Endothelial cell of umbilical vein (primary cell): ENCODE measurements around the gene KSR1. TPM values are rescaled to one million over a fixed set of nuclear protein-coding genes. Genes with fewer than 3 reads are reported as not detected.

Source experiments
- BruUV-seq: library from RNA; stranded (reverse); fragments of 400-500 nt; replicated peaks from 2 replicates; lab custom pipeline; 2021; lab: Mats Ljungman, UMichigan
- CTCF ChIA-PET: fragments of 300-600, 350-600 bp; sonication (Branson Sonifier 250); formaldehyde crosslinking; loops from one replicate; lab custom pipeline; 2021; ENCODE audit warnings: antibody characterized with exemption, inconsistent platforms; lab: Charles Lee
- POLR2A ChIA-PET: fragments of 300-600, 350-600 bp; sonication (Branson Sonifier 250); formaldehyde crosslinking; loops from one replicate; lab custom pipeline; 2021; ENCODE audit warnings: antibody characterized with exemption, inconsistent platforms; lab: Charles Lee
- DNase-seq: peaks from one replicate; pipeline ENCODE4 v3.0.0-alpha.2; 2011; ENCODE audit warnings: low read depth, low spot score
- FAIRE-seq: peaks from 2 replicates; lab custom pipeline; 2011; peaks lifted over from hg19 to GRCh38; lab: Jason Lieb, UNC
- H2AFZ ChIP-seq: 2 replicates; pipeline ENCODE4 v1.6.0; 2012; ENCODE audit warnings: low read depth, low read length, control low read depth, inconsistent platforms
- H3K27ac ChIP-seq: 2 replicates; pipeline ENCODE4 v1.5.1; 2011; ENCODE audit warnings: low read depth, mild to moderate bottlenecking, control low read depth, low read length, moderate library complexity; ENCODE audit not compliant: insufficient read depth
- H3K27me3 ChIP-seq, 2 experiments: 2 replicates each; pipeline versions ENCODE4 v1.6.0 to v1.6.1; 2011; ENCODE audit warnings: low read length in 2 of 2, mixed read lengths in 1 of 2; ENCODE audit not compliant: control insufficient read depth in 2 of 2, insufficient read depth in 2 of 2
- H3K36me3 ChIP-seq, 2 experiments: 2 replicates in 1 of 2; 3 replicates in 1 of 2; pipeline ENCODE4 v1.5.1; 2011; ENCODE audit warnings: low read length in 2 of 2, mild to moderate bottlenecking in 1 of 2, moderate library complexity in 1 of 2; ENCODE audit not compliant: control insufficient read depth in 2 of 2, insufficient read depth in 2 of 2; ENCODE audit errors: extremely low read depth in 1 of 2
- H3K4me1 ChIP-seq: 3 replicates; pipeline ENCODE4 v1.5.1; 2011; ENCODE audit warnings: mild to moderate bottlenecking, low read length; ENCODE audit not compliant: control insufficient read depth, insufficient read depth; ENCODE audit errors: extremely low read depth
- H3K4me2 ChIP-seq: 2 replicates; pipeline ENCODE4 v1.6.1; 2011; ENCODE audit warnings: low read length, control low read depth, mixed read lengths; ENCODE audit not compliant: insufficient read depth
- H3K4me3 ChIP-seq, 3 experiments: fragments of 200-600 bp in 1 of 3; sonication (generic), shearing (Covaris generic) in 1 of 3; replicated peaks in 1 of 3; 2 replicates each; pipeline ENCODE4 v1.5.1; 2011 to 2016; ENCODE audit warnings: control low read depth in 3 of 3, low read length in 3 of 3, mild to moderate bottlenecking in 2 of 3, inconsistent platforms in 1 of 3, low read depth in 1 of 3, moderate library complexity in 1 of 3; ENCODE audit not compliant: insufficient read depth in 1 of 3
- H3K79me2 ChIP-seq: 2 replicates; pipeline ENCODE4 v1.6.0; 2012; ENCODE audit warnings: low read length, inconsistent platforms; ENCODE audit not compliant: control insufficient read depth, insufficient read depth
- H3K9ac ChIP-seq: replicated peaks from 2 replicates; pipeline ENCODE3; 2011; ENCODE audit warnings: low read length, control low read depth; ENCODE audit not compliant: insufficient read depth; ENCODE audit errors: extremely low read depth
- H3K9me1 ChIP-seq: replicated peaks from 3 replicates; pipeline ENCODE4 v1.6.0; 2011; ENCODE audit warnings: mild to moderate bottlenecking, low read length; ENCODE audit not compliant: control insufficient read depth, insufficient read depth; ENCODE audit errors: extremely low read depth
- H3K9me3 ChIP-seq: replicated peaks from 2 replicates; pipeline ENCODE4 v1.5.1; 2012; ENCODE audit warnings: low read length, inconsistent platforms; ENCODE audit not compliant: control insufficient read depth, insufficient read depth
- H4K20me1 ChIP-seq: replicated peaks from 2 replicates; pipeline ENCODE3; 2011; ENCODE audit warnings: mild to moderate bottlenecking, low read length; ENCODE audit not compliant: control insufficient read depth, insufficient read depth; ENCODE audit errors: extremely low read depth
- EZH2 ChIP-seq: IDR thresholded peaks from 2 replicates; pipeline ENCODE4 v1.6.1; 2012; ENCODE audit warnings: borderline replicate concordance, low read depth, mild to moderate bottlenecking, moderate library complexity, low read length, inconsistent platforms; ENCODE audit not compliant: severe bottlenecking
- FOS ChIP-seq: IDR thresholded peaks from 2 replicates; pipeline ENCODE4 v1.6.1; 2011; ENCODE audit warnings: mild to moderate bottlenecking, low read length, moderate library complexity, borderline replicate concordance; ENCODE audit not compliant: insufficient read depth
- GATA2 ChIP-seq: IDR thresholded peaks from 2 replicates; pipeline ENCODE4 v1.7.0; 2011; ENCODE audit warnings: low read depth, mild to moderate bottlenecking, moderate library complexity, mixed read lengths, low read length; ENCODE audit not compliant: insufficient read length, insufficient read depth
- JUN ChIP-seq: IDR thresholded peaks from 2 replicates; pipeline ENCODE4 v1.6.1; 2011; ENCODE audit warnings: borderline replicate concordance, low read depth; ENCODE audit not compliant: insufficient read length, insufficient read depth
- MYC ChIP-seq: IDR thresholded peaks from one replicate; pipeline ENCODE4 v1.6.1; 2011; ENCODE audit warnings: mild to moderate bottlenecking, low read depth, low read length
- POLR2A ChIP-seq: IDR thresholded peaks from 2 replicates; pipeline ENCODE4 v1.6.1; 2012; ENCODE audit warnings: low read depth, mild to moderate bottlenecking, control low read depth, low read length
- POLR2AphosphoS5 ChIP-seq: IDR thresholded peaks from 2 replicates; pipeline ENCODE4 v1.6.1; 2012; ENCODE audit warnings: low read depth, mild to moderate bottlenecking, control low read depth, low read length, moderate library complexity; ENCODE audit not compliant: insufficient read depth
- dilution Hi-C: fragments of 300-500 bp; cut with MboI; formaldehyde crosslinking; loops from one replicate; pipeline ENCODE4 v1.15.0; 2019; ENCODE audit warnings: low sequenced_read_pairs; ENCODE audit not compliant: extremely low pct_ligation_motif_present
- intact Hi-C: fragments of 100-400 bp; cut with micrococcal nuclease; formaldehyde crosslinking; loops from one replicate; pipeline ENCODE4 v1.10.0; 2022
- polyA plus RNA-seq, 4 experiments: library from polyadenylated mRNA; depleted of rRNA in 3 of 4; stranded (reverse) in 3 of 4; unstranded in 1 of 4; fragments of >200 nt; gene quantifications; 2 replicates each; pipeline versions ENCODE4 v1.2.1 to v1.2.3, GENCODE V29; 2011 to 2012; ENCODE audit warnings: missing spikeins in 1 of 4
- total RNA-seq: library from RNA; stranded (reverse); gene quantifications from 2 replicates; pipeline ENCODE4 v1.2.3, GENCODE V29; 2021
- TF ChIP-seq, protein P1 (sequence below): IDR thresholded peaks from 2 replicates; pipeline ENCODE4 v1.6.1; 2011; ENCODE audit not compliant: insufficient read depth, insufficient read length
- TF ChIP-seq, protein P2 (sequence below), 2 donors: IDR thresholded peaks; 1 replicate in 1 of 2; 2 replicates in 1 of 2; pipeline ENCODE4 v1.5.1; 2011; ENCODE audit warnings: low read length in 2 of 2, mild to moderate bottlenecking in 2 of 2, moderate library complexity in 2 of 2, control low read depth in 1 of 2, inconsistent platforms in 1 of 2, low read depth in 1 of 2; ENCODE audit not compliant: insufficient read depth in 1 of 2; ENCODE audit errors: extremely low read depth in 1 of 2

The KSR1 gene
- total and polyA plus RNA-seq, 2 donors (not counting 3 experiments of a cell fraction or from before 2014, with no cell fraction given), result 35.4 to 80.2 TPM

- no peak overlapping the region for H3K4me3 ChIP-seq
- intact Hi-C loops, result loop anchor here (5.0 kb wide), 1 partner anchor 64 kb away; no protein-coding TSS in a partner anchor
- H3K27ac ChIP-seq, result no peak overlapping the region
- H3K9ac ChIP-seq, result no peak overlapping the region
- no peaks in the 10 kb centered on the region for H3K36me3 ChIP-seq
- POLR2A ChIA-PET, result interaction anchor here (1.3 kb wide), 1 partner anchor 62 kb away, joined by 3 read pairs; no protein-coding TSS in a partner anchor
- CTCF ChIA-PET, result interaction anchor here (0.6 to 2.3 kb wide), 10 partner anchors 15 to 156 kb away, joined by 3 to 10 read pairs (median 3); partner anchors contain the start of gene KSR1
- H3K9me1 ChIP-seq, result no peaks in the 10 kb centered on the region
- H3K9me3 ChIP-seq, result no peaks in the 10 kb centered on the region
- no peak overlapping the region for H3K4me2 ChIP-seq
- H3K4me1 ChIP-seq, result peaks cover 25% of the 10 kb centered on the region
- DNase-seq (peak; percentile 40), FAIRE-seq (peak; percentile 60)
- TF ChIP-seq, protein P1, sequence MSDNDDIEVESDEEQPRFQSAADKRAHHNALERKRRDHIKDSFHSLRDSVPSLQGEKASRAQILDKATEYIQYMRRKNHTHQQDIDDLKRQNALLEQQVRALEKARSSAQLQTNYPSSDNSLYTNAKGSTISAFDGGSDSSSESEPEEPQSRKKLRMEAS, result no peak
- no peak for TF ChIP-seq POLR2A
- no peak for TF ChIP-seq MYC
- TF ChIP-seq POLR2AphosphoS5, result no peak
- TF ChIP-seq EZH2, result no peak
- no peak for TF ChIP-seq JUN
- TF ChIP-seq, protein P2, sequence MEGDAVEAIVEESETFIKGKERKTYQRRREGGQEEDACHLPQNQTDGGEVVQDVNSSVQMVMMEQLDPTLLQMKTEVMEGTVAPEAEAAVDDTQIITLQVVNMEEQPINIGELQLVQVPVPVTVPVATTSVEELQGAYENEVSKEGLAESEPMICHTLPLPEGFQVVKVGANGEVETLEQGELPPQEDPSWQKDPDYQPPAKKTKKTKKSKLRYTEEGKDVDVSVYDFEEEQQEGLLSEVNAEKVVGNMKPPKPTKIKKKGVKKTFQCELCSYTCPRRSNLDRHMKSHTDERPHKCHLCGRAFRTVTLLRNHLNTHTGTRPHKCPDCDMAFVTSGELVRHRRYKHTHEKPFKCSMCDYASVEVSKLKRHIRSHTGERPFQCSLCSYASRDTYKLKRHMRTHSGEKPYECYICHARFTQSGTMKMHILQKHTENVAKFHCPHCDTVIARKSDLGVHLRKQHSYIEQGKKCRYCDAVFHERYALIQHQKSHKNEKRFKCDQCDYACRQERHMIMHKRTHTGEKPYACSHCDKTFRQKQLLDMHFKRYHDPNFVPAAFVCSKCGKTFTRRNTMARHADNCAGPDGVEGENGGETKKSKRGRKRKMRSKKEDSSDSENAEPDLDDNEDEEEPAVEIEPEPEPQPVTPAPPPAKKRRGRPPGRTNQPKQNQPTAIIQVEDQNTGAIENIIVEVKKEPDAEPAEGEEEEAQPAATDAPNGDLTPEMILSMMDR (IDR thresholded peaks at IDR 0.05; ENCODE audit: extremely low read depth in 1 of 2, insufficient read depth in 1 of 2, low read depth in 1 of 2, low read length in 2 of 2), result no peak
- no peak for TF ChIP-seq GATA2
- no peak for TF ChIP-seq FOS
- no peaks in the 10 kb centered on the region for H3K27me3 ChIP-seq
- dilution Hi-C loops, result no loop called here
- H3K79me2 ChIP-seq, result peaks cover 10% of the 10 kb centered on the region
- no peak overlapping the region for H2AFZ ChIP-seq
- H4K20me1 ChIP-seq, result no peaks in the 10 kb centered on the region
- BruUV-seq, result no TSS peak
These were observed 79.7 kb downstream of the KSR1 start for GRCh38 chr17:27535975-27536374.
